Left ventricle myocardium inferior (tissue), 1 donor: ENCODE data around the gene PIWIL4. TPM values are rescaled to one million over a fixed set of nuclear protein-coding genes. Genes with fewer than 3 reads are reported as not detected.

Experiments
- DNase-seq: peaks from one replicate; pipeline ENCODE4 v3.0.0-alpha.2; 2020
- H3K27ac ChIP-seq: fragments of 200-600 bp; replicated peaks from 2 replicates; pipeline ENCODE4 v1.8.0; 2021
- H3K27me3 ChIP-seq: fragments of 200-600 bp; 2 replicates; pipeline ENCODE4 v1.8.0; 2021; ENCODE audit warnings: low read depth
- H3K36me3 ChIP-seq: fragments of 200-600 bp; 2 replicates; pipeline ENCODE4 v1.8.0; 2021
- H3K4me1 ChIP-seq: fragments of 200-600 bp; 2 replicates; pipeline ENCODE4 v1.8.0; 2021
- H3K4me3 ChIP-seq: fragments of 200-600 bp; 2 replicates; pipeline ENCODE4 v1.8.0; 2021; ENCODE audit warnings: mild to moderate bottlenecking, moderate library complexity
- H3K9me3 ChIP-seq: fragments of 200-600 bp; replicated peaks from 2 replicates; pipeline ENCODE4 v1.8.0; 2021
- CTCF ChIP-seq: fragments of 200-600 bp; IDR thresholded peaks from 2 replicates; pipeline ENCODE4 v1.8.0; 2021; ENCODE audit warnings: antibody characterized with exemption, mild to moderate bottlenecking, borderline replicate concordance
- intact Hi-C: fragments of 100-400 bp; cut with micrococcal nuclease; formaldehyde crosslinking; loops from one replicate; pipeline ENCODE4 v1.11.0; 2022
- total RNA-seq: library from RNA; stranded (reverse); fragmentation: NEBNext Ultra II Directional; extraction: Animal tissue kit (Norgen Biotek cat#: 25700); gene quantifications from one replicate; pipeline ENCODE4 v1.2.1, GENCODE V29; 2021
- donor health status: DM: no; HTN: yes; CAD: no; lungs with severe emphysema.

The PIWIL4 gene
- total RNA-seq, 1 donor from 2014 or later, result 0.66 TPM

DNA sequence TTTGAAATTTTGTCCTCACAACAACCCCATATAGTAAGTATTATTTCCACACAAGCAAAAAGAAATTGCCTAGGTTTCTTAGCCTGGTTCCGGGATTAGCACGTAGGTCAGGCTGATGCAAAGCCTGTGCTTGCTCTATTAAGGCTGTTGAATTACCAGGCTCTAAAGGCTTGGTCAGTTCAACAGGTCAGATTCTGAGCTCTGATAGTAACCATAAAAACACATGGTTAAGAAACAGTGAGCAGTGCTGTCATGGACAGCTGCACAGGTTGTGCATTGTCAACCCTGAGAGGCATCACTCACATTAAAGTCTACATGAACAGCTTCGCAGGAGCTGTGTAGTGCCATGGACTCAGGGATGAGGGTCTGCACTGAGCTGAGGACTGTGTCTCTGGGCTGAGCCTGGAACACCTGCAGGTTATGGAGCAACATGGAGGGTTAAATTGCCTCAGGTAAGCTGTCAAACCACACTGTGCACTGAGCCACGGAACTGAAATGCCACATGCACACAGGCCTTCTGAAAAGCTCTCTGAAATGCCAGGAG, 98.0 kb downstream of the PIWIL4 start:
- no peak overlapping the region for H3K4me3 ChIP-seq
- no peaks in the 10 kb centered on the region for H3K4me1 ChIP-seq
- intact Hi-C loops, result no loop called here
- no peaks in the 10 kb centered on the region for H3K27me3 ChIP-seq
- no peak for DNase-seq
- H3K27ac ChIP-seq, result no peak overlapping the region
- no peaks in the 10 kb centered on the region for H3K36me3 ChIP-seq
- TF ChIP-seq CTCF, result no peak
- peaks cover 6% of the 10 kb centered on the region for H3K9me3 ChIP-seq

GRCh38 chr11:94666792-94667721, 99.9 kb downstream of the PIWIL4 start:
- intact Hi-C loops, result no loop called here
- Histone ChIP-seq H3K27me3 (no peaks in the 10 kb centered on the region), H3K9me3 (peaks cover 8% of the 10 kb centered on the region), H3K4me3 (no peak overlapping the region), H3K36me3 (no peaks in the 10 kb centered on the region), H3K4me1 (no peaks in the 10 kb centered on the region), H3K27ac (no peak overlapping the region)
- no peak for DNase-seq
- no peak for TF ChIP-seq CTCF

GRCh38 chr11:94668212-94668793, 101.1 kb downstream of the PIWIL4 start:
- no peak for TF ChIP-seq CTCF
- Histone ChIP-seq H3K4me3 (no peak overlapping the region), H3K4me1 (no peaks in the 10 kb centered on the region), H3K9me3 (peaks cover 15% of the 10 kb centered on the region), H3K27ac (no peak overlapping the region), H3K36me3 (no peaks in the 10 kb centered on the region), H3K27me3 (no peaks in the 10 kb centered on the region)
- DNase-seq, result no peak
- intact Hi-C loops, result no loop called here

DNA sequence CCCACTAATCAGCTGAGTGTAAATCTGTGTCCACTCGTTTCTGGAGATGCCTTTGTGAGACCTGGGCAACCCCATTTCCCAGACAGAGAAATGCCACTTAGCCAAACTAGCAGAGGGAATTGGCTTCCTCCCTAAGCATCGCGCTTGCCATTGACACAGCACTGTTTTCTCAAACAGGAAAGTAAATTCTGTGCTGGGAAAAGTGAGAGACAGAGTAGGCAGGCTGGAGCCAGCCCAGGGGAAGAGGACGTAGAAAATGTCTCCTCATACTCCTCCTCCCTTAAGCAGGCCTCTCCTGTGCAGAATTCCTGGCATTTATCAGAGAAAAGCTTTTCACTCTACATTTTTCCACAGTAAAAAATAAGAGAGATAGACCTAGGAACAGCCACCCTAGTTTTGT, 101.9 kb downstream of the PIWIL4 start:
- no peak overlapping the region for H3K4me3 ChIP-seq
- no peak for DNase-seq
- no peak overlapping the region for H3K27ac ChIP-seq
- peaks cover under 1% of the 10 kb centered on the region for H3K4me1 ChIP-seq
- H3K27me3 ChIP-seq, result no peaks in the 10 kb centered on the region
- no peak for TF ChIP-seq CTCF
- H3K9me3 ChIP-seq, result peaks cover 11% of the 10 kb centered on the region
- H3K36me3 ChIP-seq, result no peaks in the 10 kb centered on the region
- intact Hi-C loops, result no loop called here

Other genes starting within 250 kb of the PIWIL4 start
- 0.25 TPM for gene GPR83, start 165.9 kb upstream of the PIWIL4 start, total RNA-seq
- gene MRE11, start 73.5 kb upstream of the PIWIL4 start, total RNA-seq, result 7.3 TPM
- gene ANKRD49, start 73.4 kb upstream of the PIWIL4 start, total RNA-seq, result 4.4 TPM
- gene C11orf97, start 54.9 kb upstream of the PIWIL4 start, total RNA-seq, result not detected
- 1.4 TPM for gene FUT4, start 23.4 kb upstream of the PIWIL4 start, total RNA-seq
- gene AMOTL1, start 201.0 kb downstream of the PIWIL4 start, total RNA-seq, result 61.1 TPM